Stimulated activated CD8-positive, alpha-beta memory T cell treated with anti-CD3 and anti-CD28 coated beads, Interleukin-4, amount 100 ng/mL, for 1 hour (primary cell): Measurements from ENCODE around the gene DPY19L3.
"Not testable (repeated sequence)": the region's sequence is repeated elsewhere in the genome, so short reads cannot be mapped to it uniquely, and the experiment has no call there.

Source experiments
- DNase-seq, 2 donors: peaks; one replicate each; pipeline ENCODE4 v3.0.0-alpha.2; 2020; ENCODE audit warnings: low read depth in 2 of 2, low spot score in 1 of 2

DPY19L3 gene

GRCh38 chr19:32405431-32406160, at the start of gene DPY19L3:
DPY19L3 (plus strand) TSS chr19:32405770; CDS start chr19:32408254, 2,484 bp downstream.
- DNase-seq, result peak; percentile 63 to 84

GRCh38 chr19:32357720-32358119, 47.9 kb upstream of the DPY19L3 start:
- DNase-seq, result no peak

- DNase-seq, result no peak
Measured at GRCh38 chr19:32358321-32358720, 47.2 kb upstream of the DPY19L3 start.

GRCh38 chr19:32359581-32359980, 46.0 kb upstream of the DPY19L3 start:
- no peak for DNase-seq

GRCh38 chr19:32361574-32362317, 43.8 kb upstream of the DPY19L3 start:
- no peak for DNase-seq

- DNase-seq, result no peak
Measured at GRCh38 chr19:32362318-32362691, 43.3 kb upstream of the DPY19L3 start.

- no peak for DNase-seq
Measured at GRCh38 chr19:32363175-32363574, 42.4 kb upstream of the DPY19L3 start.

- DNase-seq, result no peak
Measured at GRCh38 chr19:32363632-32364031, 41.9 kb upstream of the DPY19L3 start.

GRCh38 chr19:32364040-32364439, 41.5 kb upstream of the DPY19L3 start:
- DNase-seq, result no peak

- DNase-seq, result no peak
Measured at GRCh38 chr19:32367063-32367462, 38.5 kb upstream of the DPY19L3 start.

GRCh38 chr19:32367948-32368536, 37.5 kb upstream of the DPY19L3 start:
- no peak for DNase-seq

GRCh38 chr19:32368787-32369186, 36.8 kb upstream of the DPY19L3 start:
- no peak for DNase-seq

GRCh38 chr19:32372726-32373517, 32.6 kb upstream of the DPY19L3 start:
- no peak for DNase-seq

GRCh38 chr19:32373585-32374295, 31.8 kb upstream of the DPY19L3 start:
- no peak for DNase-seq

- not testable (repeated sequence) for DNase-seq
Measured at GRCh38 chr19:32374362-32374761, 31.2 kb upstream of the DPY19L3 start.

GRCh38 chr19:32377088-32377487, 28.5 kb upstream of the DPY19L3 start:
- not testable (repeated sequence) for DNase-seq

GRCh38 chr19:32380269-32380668, 25.3 kb upstream of the DPY19L3 start:
- no peak for DNase-seq

- DNase-seq, result no peak
Measured at GRCh38 chr19:32387701-32388392, 17.7 kb upstream of the DPY19L3 start.

GRCh38 chr19:32388393-32388855, 17.1 kb upstream of the DPY19L3 start:
- no peak for DNase-seq

- DNase-seq, result no peak
Measured at GRCh38 chr19:32392901-32393300, 12.7 kb upstream of the DPY19L3 start.
